Measurements from ENCODE around the gene SLC15A1. TPM values are rescaled to one million over a fixed set of nuclear protein-coding genes. Genes with fewer than 3 reads are reported as not detected.

Gene SLC15A1
- total RNA-seq, 2 experiments from 2014 or later = not detected

- no TSS peak for BruUV-seq (replicated peaks)
- no peak overlapping the region for H3K4me2 ChIP-seq (ENCODE audit: low read length)
These were observed 9.6 kb upstream of the SLC15A1 start for GRCh38 chr13:98761986-98762616.

GRCh38 chr13:98761126-98761985 is 8.9 kb upstream of the SLC15A1 start:
- no peak for TF ChIP-seq EZH2phosphoT487 (IDR thresholded peaks at IDR 0.05; ENCODE audit: borderline replicate concordance, low read depth, low read length)
- TF ChIP-seq CTCF (conservative IDR thresholded peaks at IDR 0.05; ENCODE audit: low read length) = no peak
- Histone ChIP-seq H3K36me3 (ENCODE audit: insufficient read depth, low read length) (no peaks in the 10 kb centered on the region), H4K20me1 (ENCODE audit: insufficient read depth, low read length) (no peaks in the 10 kb centered on the region), H3K4me1 (ENCODE audit: insufficient read depth, low read length, poor library complexity, severe bottlenecking) (no peaks in the 10 kb centered on the region), H3K4me3 (ENCODE audit: low read depth, low read length, poor library complexity, severe bottlenecking) (no peak overlapping the region), H3K4me2 (ENCODE audit: low read length) (no peak overlapping the region), H2AFZ (ENCODE audit: low read length) (no peak overlapping the region), H3K9me3 (ENCODE audit: low read length) (no peaks in the 10 kb centered on the region), H3K79me2 (ENCODE audit: insufficient read depth, low read depth, low read length) (no peaks in the 10 kb centered on the region), H3K27ac (ENCODE audit: low read depth, low read length, poor library complexity, severe bottlenecking) (no peak overlapping the region), H3K9me2 (ENCODE audit: insufficient read depth, low read length) (no peaks in the 10 kb centered on the region)
- CTCF ChIA-PET (ENCODE audit: unreplicated experiment) = no interaction called here
- POLR2A ChIA-PET = interaction anchor here (0.5 to 0.6 kb wide), 2 partner anchors 1376 to 1648 kb away, joined by 4 read pairs; no protein-coding TSS in a partner anchor
- BruUV-seq (replicated peaks) = no TSS peak
- no peak for DNase-seq (ENCODE audit: low spot score)
- intact Hi-C loops (cut with micrococcal nuclease; ENCODE audit: unreplicated experiment) = no loop called here

More at GRCh38 chr13:98761986-98762616, 9.6 kb upstream of the SLC15A1 start:
- Histone ChIP-seq H3K9me2 (ENCODE audit: insufficient read depth, low read length) (no peaks in the 10 kb centered on the region), H3K4me3 (ENCODE audit: low read depth, low read length, poor library complexity, severe bottlenecking) (no peak overlapping the region), H3K36me3 (ENCODE audit: insufficient read depth, low read length) (no peaks in the 10 kb centered on the region), H4K20me1 (ENCODE audit: insufficient read depth, low read length) (no peaks in the 10 kb centered on the region), H3K4me1 (ENCODE audit: insufficient read depth, low read length, poor library complexity, severe bottlenecking) (no peaks in the 10 kb centered on the region), H2AFZ (ENCODE audit: low read length) (no peak overlapping the region), H3K79me2 (ENCODE audit: insufficient read depth, low read depth, low read length) (no peaks in the 10 kb centered on the region), H3K9me3 (ENCODE audit: low read length) (no peaks in the 10 kb centered on the region), H3K27ac (ENCODE audit: low read depth, low read length, poor library complexity, severe bottlenecking) (no peak overlapping the region)
- CTCF ChIA-PET (ENCODE audit: unreplicated experiment) = no interaction called here
- DNase-seq (ENCODE audit: low spot score) = no peak
- TF ChIP-seq CTCF (conservative IDR thresholded peaks at IDR 0.05; ENCODE audit: low read length) = no peak
- no peak for TF ChIP-seq EZH2phosphoT487 (IDR thresholded peaks at IDR 0.05; ENCODE audit: borderline replicate concordance, low read depth, low read length)
- POLR2A ChIA-PET = interaction anchor here (0.5 to 0.6 kb wide), 2 partner anchors 1375 to 1649 kb away, joined by 4 read pairs; no protein-coding TSS in a partner anchor
- intact Hi-C loops (cut with micrococcal nuclease; ENCODE audit: unreplicated experiment) = no loop called here

GRCh38 chr13:98755729-98756128 is 3.3 kb upstream of the SLC15A1 start:
- Histone ChIP-seq H3K4me2 (ENCODE audit: low read length) (no peak overlapping the region), H4K20me1 (ENCODE audit: insufficient read depth, low read length) (no peaks in the 10 kb centered on the region), H3K79me2 (ENCODE audit: insufficient read depth, low read depth, low read length) (no peaks in the 10 kb centered on the region), H3K9me3 (ENCODE audit: low read length) (no peaks in the 10 kb centered on the region), H3K27ac (ENCODE audit: low read depth, low read length, poor library complexity, severe bottlenecking) (no peak overlapping the region), H3K4me3 (ENCODE audit: low read depth, low read length, poor library complexity, severe bottlenecking) (no peak overlapping the region), H3K4me1 (ENCODE audit: insufficient read depth, low read length, poor library complexity, severe bottlenecking) (no peaks in the 10 kb centered on the region), H3K36me3 (ENCODE audit: insufficient read depth, low read length) (no peaks in the 10 kb centered on the region), H2AFZ (ENCODE audit: low read length) (no peak overlapping the region), H3K9me2 (ENCODE audit: insufficient read depth, low read length) (no peaks in the 10 kb centered on the region)
- no TSS peak for BruUV-seq (replicated peaks)
- intact Hi-C loops (cut with micrococcal nuclease; ENCODE audit: unreplicated experiment) = no loop called here
- no peak for TF ChIP-seq EZH2phosphoT487 (IDR thresholded peaks at IDR 0.05; ENCODE audit: borderline replicate concordance, low read depth, low read length)
- TF ChIP-seq CTCF (conservative IDR thresholded peaks at IDR 0.05; ENCODE audit: low read length) = no peak
- DNase-seq (ENCODE audit: low spot score) = no peak
- CTCF ChIA-PET (ENCODE audit: unreplicated experiment) = no interaction called here
- POLR2A ChIA-PET = no interaction called here

All from OCI-LY7 (cell line).